Kasumi-1 (cell line): ENCODE results near the gene SREK1.
A peak's percentile ranks its signal among the peaks of the same experiment; 100 is the strongest.

ENCODE experiments used
- DNase-seq, 2 experiments: peaks; one replicate each; lab custom pipeline; 2025; lab: John Stamatoyannopoulos, UW

SREK1 gene

DNA sequence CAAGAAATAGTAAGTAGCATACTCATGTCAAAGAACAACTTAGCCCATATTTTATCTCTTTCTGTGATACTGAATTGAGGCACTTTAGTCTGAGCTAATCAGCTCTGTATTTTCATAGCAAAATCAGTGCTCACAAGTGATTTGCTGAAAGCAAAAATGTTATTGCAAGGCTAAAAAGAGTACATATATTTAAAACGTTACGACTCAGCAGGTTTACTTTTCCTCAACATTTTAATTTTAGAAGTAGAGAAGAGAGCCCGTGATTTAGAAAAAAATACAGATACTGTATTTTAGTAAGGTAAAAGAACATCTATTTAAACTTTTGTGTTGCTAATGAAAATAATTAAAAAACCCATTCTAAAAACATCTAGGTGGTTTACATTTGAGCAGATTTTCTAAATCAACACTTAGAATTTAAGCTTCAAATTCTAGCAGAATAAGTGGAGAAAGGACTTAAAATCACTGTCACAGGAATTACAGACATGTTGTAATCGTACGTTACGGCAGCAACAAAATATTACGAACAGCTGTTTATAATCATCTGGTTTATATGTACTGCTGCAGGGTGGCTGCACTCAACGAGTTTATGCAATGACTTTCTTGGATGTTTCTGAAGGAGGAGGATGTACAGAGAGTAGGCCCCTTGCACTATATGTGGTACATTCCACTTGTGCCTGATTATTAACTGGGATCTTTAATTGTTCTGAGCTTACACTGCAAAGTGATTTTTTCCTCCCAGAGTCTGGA, 20.1 kb downstream of the SREK1 start:
- DNase-seq: no peak

DNA sequence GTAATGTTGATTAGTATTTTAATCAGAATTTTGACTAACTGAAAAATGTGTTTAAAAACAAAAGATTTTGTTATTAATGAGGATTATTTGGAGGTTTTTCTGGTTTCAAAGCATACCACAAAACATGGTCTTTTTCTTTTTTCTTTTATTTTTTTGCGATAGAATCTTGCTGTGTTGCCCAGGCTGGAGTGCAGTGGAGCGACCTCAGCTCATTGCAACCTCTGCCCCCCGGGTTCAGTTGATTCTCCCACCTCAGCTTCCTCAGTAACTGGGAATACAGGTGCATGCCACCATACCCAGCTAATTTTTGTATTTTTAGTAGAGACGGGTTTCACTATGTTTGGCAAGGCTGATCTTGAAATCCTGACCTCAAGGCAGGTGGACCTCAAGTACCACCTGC, 24.1 kb downstream of the SREK1 start:
- DNase-seq: no peak

DNA sequence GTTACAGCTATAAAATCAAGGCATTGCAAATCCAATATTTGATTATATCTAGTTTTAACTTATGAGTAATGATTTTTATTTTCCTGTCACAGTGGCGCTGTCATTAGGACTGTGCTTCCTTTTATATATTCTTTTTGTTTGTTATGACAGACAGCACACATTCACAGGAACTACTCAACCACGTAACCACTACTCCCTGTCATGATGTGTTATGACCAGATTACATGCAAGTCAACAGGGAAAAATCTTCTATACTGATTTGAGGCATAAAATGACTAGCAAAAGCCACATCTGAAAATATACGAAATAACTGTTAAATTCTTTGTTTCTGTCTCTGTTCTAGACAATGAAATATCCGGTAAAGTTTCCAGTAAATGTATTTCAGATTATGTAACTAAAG, 25.4 kb downstream of the SREK1 start:
- DNase-seq: peak in 1 of 2 experiments; percentile 19

DNA sequence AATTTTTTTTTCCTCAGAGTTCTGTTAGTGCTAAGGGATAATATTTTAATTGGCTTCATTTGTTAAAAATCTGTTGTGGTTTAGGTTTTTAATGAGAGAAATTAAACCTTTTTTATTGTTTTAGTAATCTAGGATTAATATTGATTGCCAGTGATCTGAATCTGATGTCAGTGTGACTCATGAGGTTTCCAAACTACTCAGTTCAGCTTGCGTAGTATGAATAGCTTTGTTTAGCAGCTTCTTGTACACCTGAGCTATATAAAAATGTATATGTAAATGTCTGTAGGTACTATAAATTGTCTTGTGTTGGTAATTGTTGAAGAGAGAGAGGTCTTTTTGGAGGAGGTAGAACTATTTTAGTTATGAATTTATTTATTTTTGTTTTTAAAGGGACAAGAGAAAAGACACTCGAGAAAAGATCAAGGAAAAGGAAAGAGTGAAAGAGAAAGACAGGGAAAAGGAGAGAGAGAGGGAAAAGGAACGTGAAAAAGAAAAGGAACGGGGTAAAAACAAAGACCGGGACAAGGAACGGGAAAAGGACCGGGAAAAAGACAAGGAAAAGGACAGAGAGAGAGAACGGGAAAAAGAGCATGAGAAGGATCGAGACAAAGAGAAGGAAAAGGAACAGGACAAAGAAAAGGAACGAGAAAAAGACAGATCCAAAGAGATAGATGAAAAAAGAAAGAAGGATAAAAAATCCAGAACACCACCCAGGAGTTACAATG, 26.3 kb downstream of the SREK1 start:
- DNase-seq: no peak

DNA sequence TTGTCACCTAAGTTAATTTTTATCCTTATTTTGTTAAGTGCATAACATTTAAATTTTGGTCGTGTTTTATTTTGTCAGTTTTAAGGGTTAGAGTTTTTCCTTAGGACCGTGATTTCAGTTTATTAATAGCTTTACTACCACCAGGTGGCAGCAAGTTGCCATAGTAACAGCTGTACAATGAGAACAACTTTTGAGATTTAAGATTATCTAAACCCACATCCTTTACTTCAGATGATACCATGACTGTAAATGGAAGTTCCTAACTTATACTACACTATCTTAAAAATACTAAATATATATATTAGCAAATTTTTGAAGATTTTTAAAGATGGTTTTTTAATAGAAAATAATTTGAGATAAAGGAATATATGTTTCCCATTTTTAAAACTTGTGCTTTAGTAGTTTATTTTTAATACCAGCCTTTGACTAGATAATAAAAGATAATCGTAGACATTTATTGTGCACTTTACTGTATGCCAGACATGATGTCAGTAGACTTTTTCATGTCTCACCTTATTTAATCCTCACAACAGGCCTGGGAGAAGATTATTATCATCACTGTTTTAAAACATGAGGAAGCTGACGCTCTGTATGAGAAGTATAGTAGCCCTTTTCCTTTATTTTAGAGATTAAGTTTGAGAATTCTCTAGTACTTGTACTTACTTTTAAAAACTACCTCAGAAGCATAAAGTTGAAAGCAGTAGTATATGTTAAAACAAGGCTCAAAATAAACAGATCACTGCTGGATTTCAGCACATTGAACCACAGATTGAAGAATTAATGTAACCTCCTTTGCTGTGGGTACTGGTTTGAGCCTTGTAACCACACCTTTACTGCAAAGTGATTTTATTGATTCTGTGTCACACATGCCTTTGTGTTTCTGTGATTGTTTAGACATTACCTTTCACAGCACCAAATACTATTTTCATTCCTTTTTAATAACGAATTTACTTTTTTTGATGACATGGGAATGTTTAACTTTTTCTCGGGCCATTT, 27.5 kb downstream of the SREK1 start:
- DNase-seq: peak; percentile 39 to 46

DNA sequence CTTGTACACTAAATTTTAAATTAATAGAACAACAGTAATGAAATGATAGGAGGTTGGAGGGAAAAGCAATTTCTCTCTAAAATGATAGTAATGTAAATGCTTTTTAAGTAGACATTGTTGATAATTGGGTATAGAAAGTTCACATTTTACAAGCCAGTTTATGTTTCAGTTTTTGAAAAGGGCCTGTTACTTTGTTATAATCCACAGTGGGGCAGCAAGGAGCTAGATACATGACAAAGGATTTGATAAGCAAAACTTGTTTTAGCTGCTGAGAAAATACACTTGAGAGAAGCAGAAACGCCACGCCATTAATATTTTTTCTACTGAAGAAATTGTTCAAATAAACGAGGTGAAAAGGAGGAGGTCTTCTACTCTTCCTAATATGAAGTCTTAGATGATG, 30.2 kb downstream of the SREK1 start:
- DNase-seq: peak; percentile 65 to 78

DNA sequence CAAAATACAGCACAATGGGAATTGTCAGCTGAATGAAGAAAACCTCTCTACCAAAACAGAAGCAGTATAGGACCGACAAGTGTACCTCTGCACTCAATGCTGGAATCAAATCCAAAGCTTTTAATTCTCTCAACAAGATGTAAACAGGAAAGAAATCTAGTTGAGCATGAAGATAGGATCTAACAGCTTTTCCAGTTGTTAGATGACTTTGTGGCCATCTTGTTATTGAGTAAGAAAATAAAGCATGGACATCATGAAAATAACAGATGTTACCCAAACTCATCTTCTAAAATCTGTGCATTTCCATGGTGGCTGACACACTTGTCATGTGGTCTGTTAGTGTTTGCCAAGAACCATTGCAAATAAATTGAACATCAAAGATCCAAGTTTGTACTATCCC, 34.7 kb downstream of the SREK1 start:
- no peak for DNase-seq

DNA sequence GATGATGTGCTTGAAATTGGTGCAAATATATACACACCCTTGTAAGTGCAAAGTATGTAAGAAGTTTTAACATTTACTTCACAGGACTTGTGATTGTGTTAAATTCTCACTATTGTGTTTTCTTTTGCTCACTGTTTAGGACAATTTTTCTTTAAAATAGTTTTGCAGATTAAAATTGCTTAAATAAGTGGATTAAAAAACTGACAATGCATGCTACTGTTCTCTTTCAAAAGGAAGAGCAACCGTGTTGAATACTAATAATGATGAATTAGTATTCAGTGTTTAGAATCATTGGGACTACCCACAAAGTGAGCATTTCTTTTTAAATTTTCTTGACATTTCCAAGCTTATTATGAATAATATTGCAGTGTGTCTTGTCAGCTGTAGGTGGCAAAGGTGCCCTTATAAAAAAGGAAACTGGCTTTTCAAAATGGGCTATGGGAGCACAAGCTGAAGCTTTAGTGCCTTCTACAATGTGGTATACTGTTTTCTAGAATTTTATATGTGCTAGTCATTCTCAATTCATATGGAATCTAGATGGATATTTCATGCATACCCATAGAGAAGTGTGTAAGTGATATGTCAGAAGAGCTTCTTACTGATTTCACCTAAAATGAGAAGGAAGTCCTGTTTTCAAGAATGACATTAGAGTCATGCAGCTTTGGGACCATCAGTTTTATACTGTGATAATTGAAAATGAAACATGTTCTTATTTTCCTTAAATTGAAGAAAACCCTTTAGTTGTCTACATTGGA, 35.4 kb downstream of the SREK1 start:
- DNase-seq: no peak

DNA sequence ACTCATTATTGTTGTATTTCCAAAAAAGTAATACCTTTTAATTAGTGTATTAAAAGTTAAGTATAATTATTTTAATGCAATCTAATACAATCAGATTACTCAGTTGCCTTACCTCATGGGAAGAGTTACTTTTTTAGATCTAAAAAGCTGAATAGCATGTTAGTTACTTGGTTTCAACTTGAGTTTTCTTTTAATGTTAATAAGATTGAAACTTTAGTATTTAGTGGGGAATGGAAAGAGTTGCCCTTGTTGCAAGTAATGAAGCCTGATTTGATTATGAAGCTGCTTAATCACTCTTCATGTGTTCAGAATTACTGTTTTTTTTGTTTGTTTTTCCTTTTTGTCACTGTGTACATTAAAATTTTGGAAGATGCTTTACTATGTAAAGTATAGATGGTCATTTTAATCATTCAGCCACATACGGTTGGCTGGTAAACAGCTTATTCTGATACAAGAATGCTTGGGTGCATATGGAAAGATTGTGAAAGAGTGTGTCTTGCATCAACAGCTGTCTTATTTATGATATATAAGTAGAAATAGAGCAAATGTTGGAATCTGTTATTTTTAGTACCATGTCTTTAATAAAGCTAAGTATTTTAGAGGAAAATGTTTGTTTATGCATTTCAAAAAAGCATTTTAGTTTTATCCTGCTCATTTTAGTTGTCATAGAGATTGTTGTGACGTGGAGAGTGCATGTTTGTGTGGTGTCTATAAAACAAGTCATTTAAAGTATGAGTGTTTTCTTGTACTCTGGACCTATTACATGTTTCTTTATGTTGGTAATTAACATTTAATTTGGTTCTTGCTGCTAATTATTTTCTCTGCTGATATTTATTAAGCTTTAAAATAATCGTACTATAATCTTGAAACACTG, 36.4 kb downstream of the SREK1 start:
- DNase-seq: no peak

DNA sequence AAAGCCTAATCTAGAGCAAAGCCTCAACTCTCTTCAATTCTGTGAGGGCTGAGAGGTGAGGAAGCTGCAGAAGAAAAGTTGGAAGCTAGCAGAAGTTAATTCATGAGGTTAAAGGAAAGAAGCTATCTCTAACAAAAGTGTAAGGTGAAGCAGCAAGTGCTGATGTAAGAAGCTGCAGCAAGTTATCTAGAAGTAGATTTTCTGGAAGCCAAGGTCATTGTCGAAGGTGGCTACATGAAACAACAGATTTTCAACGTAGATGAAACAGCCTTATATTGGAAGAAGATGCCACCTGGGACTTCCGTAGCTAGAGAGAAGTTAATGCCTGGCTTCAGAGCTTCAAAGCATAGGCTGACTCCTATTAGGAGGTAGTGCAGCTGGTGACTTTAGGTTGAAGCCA, 42.0 kb downstream of the SREK1 start:
- DNase-seq: no peak

DNA sequence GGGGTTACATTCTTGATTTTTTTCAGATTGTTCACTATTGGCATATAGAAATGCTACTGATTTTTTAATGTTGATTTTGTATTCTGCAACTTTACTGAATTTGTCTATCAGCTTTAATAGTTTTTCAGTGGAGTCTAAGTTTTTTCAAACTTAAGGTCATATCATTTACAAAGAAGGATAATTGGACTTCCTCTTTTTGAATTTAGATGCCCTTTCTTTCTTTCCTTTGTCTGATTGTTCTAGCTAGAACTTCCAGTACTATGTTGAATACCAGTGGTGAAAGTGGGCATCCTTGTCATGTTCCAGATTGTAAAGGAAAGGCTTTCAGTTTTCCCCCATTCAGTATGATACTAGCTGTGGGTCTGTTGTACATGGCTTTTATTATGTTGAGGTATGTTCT, 49.3 kb downstream of the SREK1 start:
- peak in 1 of 2 experiments; percentile 10 for DNase-seq

DNA sequence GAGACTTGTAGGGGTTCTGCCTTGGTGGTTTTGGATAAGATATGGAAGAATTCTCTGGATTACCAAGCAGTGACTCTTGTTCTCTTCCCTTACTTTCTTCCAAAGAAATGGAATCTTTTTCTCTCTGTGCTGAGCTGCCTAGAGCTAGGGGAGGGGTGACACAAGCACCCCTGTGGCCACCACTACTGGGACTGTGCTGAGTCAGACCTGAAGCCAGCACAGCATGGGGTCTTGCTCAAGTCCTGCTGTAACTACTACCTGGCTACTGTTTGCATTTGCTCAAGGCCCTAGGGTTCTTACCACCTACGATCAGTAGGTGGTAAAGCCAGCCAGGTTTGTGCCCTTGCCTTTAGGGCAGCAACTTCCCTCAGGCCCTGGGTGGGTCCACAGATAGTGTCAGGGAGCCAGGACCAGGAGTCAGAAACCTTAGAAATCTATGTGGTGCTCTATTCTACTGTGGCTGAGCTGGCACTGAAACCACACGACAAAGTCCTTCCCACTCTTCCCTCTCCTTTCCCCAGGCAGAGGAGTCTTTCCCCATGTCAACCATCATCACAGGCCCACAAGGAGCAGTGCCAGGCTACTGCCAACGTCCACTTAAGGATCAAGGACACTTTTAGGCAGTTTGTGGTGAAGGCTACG, 53.8 kb downstream of the SREK1 start:
- DNase-seq: no peak

DNA sequence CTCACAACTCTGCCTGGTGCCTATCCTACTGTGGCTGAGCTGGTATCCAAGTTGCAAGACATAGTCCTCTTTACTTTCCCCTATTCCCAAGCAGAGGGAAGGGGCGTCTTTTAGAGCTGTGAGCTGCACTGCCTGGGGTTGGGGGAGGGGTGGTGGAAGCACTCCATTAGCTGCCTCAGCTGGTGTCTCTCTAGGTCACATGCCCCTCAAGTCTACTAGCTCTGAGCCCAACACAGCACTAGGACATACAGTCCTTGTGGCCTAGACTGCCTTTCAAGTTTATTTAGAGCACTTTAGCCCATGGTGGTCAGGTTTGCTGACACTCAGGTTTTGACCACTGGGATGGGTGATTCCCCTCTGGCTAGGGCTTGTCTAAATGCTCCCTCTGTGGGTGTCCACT, 54.7 kb downstream of the SREK1 start:
- no peak for DNase-seq

DNA sequence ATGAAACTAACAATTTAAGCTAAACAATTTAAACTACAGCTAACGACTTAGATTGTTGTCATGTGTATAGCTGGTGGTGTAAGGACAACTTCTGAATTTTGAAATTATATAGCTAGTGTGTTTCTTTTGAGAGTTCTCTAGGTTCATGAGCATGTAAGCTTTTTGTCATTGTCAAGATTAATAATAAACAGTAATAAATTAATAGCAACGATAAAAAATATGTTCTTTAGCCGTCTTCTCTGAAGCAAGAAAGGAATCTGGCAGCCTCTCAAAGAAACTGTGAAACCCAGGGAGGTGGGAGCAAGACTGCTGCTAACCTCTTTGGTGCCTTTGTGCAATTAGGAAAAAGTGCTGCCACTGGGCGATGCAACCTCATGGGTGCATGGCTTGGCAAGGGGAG, 59.4 kb downstream of the SREK1 start:
- DNase-seq: no peak

DNA sequence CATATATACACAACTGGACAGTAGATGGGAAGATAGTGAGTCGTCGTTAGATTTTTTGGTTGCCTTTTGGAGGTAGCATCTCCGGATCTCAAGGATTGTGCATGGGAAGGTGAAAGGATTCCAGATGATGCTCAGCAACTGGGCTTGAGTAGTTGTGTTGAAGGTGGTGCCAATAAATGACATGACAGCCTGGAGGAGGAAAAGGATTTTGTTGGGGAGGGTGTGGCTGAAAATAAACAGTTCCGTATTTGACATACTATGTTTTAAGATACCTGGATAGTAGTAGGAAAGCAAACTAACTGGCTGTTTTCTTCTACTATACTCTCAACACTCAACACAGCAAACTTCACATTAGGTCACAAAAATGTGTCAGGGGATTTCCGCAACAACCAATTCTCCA, 62.4 kb downstream of the SREK1 start:
- DNase-seq: no peak

DNA sequence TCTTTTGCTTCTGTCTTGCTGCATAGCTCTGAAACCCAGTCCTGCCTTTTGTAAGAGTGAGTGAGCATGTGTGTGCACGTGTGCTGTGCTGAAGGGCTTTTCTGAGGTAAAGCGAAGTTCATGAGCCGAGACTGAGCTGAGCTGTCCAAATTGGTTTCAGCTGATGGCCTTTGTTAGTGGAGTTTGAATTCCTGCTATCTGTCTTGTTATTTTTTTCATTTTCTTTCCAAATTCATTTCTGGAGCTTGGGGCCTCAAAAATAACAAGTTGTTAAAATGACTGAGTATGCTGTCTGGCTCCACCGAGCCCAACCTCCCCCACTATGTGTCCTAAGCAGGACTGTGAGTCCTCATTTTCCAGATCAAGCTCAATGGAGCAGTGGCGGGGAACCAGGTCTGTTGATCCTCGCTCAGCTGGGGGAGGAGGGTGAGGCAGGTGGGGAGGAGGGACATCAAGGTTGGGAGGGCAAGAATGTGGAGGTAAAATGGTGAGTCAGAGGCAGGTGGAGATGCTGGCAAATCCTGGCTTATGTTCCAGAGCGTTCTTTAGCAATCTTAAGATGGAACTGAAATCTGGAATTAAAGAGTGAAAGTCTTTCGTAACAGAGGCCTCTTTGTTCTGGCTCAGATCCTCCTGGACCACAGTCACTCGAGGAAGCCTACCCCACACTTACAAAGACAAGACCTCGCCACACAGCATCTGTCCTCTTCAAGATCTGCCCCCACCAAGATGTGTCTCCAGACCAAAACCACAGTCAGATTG, 63.9 kb downstream of the SREK1 start:
- no peak for DNase-seq

DNA sequence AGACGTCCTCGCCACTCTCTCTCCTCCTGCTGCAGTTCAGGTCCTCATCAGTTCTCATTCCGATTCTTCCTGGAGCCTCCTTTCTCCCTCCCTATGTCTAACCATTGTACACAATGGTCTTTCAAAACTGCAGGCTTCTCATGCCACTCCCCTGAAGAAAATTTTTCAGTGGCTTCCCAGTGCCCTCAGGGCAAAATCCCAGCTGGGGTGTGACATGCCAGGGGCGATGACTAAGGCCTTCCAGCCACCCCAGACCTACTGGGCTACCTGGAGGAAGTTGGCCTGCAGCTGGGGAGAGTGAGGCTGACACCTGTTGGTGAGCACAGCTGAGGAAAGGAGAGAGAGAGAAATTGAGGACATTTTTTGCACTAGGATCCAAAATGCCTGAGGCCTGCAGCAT, 65.2 kb downstream of the SREK1 start:
- DNase-seq: no peak

DNA sequence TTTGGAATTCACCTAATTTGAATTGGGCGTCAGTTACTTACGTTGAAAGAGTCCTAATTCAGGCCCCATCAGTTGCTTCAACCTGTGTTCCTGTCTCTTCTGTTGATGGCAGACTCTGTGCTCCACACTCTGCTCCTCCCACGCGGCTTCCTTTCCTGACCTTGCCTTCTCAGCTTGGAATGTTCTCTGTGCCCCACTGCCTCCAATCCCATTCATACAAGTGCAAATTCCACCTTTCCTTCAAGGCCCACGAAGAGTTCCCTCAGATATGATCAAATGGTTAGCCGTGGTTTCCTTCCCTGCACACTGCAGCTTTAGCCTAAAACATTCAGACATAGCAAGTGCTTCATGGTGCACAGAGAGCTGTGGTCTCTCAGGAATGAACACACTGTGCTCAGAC, 65.7 kb downstream of the SREK1 start:
- no peak for DNase-seq

DNA sequence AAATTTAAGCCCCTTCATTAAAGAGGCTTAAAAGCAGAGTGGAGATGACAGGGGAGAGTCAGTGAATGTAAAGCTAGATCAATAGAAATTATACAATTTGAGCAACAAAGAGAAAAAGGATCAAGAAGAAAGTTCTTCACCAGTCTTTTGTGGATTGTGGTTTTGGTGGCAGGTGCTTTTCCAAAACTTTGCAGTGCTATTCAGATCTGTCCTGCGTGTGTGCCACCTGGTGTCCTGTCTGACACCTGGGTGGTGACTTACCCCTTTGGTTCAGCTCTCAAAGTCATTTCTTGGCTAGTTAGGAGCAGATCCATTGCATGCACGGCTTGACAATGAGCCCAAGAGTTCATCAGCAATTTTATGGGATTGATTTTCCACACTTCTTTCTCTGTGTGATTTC, 69.4 kb downstream of the SREK1 start:
- no peak for DNase-seq

DNA sequence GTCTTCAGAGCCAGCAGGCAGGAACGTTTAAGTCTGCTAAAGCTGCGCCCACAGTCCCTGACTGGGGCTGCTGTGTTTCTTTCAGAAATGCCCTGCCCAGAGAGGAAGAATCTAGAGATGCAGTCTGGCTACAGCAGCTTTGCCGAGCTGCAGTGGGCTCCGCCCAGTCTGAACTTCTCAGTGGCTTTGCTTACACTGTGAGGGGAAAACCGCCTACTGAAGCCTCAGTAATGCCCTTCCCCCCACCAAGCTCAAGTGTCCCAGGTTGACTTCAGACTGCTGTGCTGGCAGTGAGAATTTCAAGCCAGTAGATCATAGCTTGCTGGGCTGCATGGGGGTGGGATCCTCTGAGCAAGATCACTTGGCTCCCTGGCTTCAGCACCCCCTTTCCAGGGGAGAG, 78.4 kb downstream of the SREK1 start:
- DNase-seq: no peak
